Tibial nerve (tissue), 4 donors: ENCODE results near the gene CDH4. TPM values are rescaled to one million over a fixed set of nuclear protein-coding genes. Genes with fewer than 3 reads are reported as not detected.

Source experiments
- DNase-seq, 2 donors: peaks; one replicate each; pipeline ENCODE4 v3.0.0-alpha.2; 2019; ENCODE audit warnings: low spot score in 2 of 2
- H3K27ac ChIP-seq, 4 donors: fragments of 200-600 bp; sonication (generic) in 3 of 4; one replicate each; pipeline ENCODE4 v1.5.1; 2017 to 2019; ENCODE audit warnings: mild to moderate bottlenecking in 1 of 4
- H3K27me3 ChIP-seq, 2 donors: fragments of 200-600 bp; sonication (generic) in 1 of 2; one replicate each; pipeline versions ENCODE4 v1.5.1 to v1.6.0; 2017 to 2019
- H3K36me3 ChIP-seq, 3 donors: fragments of 200-600 bp; sonication (generic); one replicate each; pipeline ENCODE4 v1.5.1; 2018 to 2019
- H3K4me1 ChIP-seq, 4 donors: fragments of 200-600 bp; sonication (generic) in 3 of 4; one replicate each; pipeline ENCODE4 v1.5.1; 2017 to 2019
- H3K4me3 ChIP-seq, 4 donors: fragments of 200-600 bp; sonication (generic) in 3 of 4; one replicate each; pipeline ENCODE4 v1.5.1; 2017 to 2019; ENCODE audit warnings: mild to moderate bottlenecking in 1 of 4, moderate library complexity in 1 of 4
- H3K9me3 ChIP-seq, 4 donors: fragments of 200-600 bp; sonication (generic) in 3 of 4; one replicate each; pipeline ENCODE4 v1.5.1; 2017 to 2019
- CTCF ChIP-seq, 5 experiments: fragments of 200-600 bp in 3 of 5; fragments of 450-650 bp in 2 of 5; sonication (generic) in 3 of 5; IDR thresholded peaks; one replicate each; pipeline ENCODE4 v1.5.1; 2016 to 2019; ENCODE audit warnings: antibody characterized with exemption in 5 of 5, mild to moderate bottlenecking in 3 of 5, moderate library complexity in 2 of 5
- EP300 ChIP-seq, 2 donors: sonication (generic); formaldehyde crosslinking; IDR thresholded peaks; one replicate each; pipeline ENCODE4 v1.6.1; 2017; ENCODE audit warnings: antibody characterized with exemption in 2 of 2, mild to moderate bottlenecking in 1 of 2
- POLR2A ChIP-seq, 2 donors: fragments of 450-650 bp; IDR thresholded peaks; one replicate each; pipeline ENCODE4 v1.6.1; 2017; ENCODE audit warnings: antibody characterized with exemption in 2 of 2, mild to moderate bottlenecking in 2 of 2, moderate library complexity in 2 of 2
- WGBS, 2 donors: methylation state at CpG; one replicate each; pipeline ENCODE4 v1.1.5; 2018; 5-methylcytosine and 5-hydroxymethylcytosine counted together
- total RNA-seq, 4 donors: library from RNA; depleted of rRNA; stranded (reverse); fragments of >200 nt; gene quantifications; one replicate each; pipeline ENCODE4 v1.1.0, GENCODE V29; 2016

The CDH4 gene
- total RNA-seq, 4 donors from 2014 or later = 0.78 to 2.3 (median 1.0) TPM

DNA sequence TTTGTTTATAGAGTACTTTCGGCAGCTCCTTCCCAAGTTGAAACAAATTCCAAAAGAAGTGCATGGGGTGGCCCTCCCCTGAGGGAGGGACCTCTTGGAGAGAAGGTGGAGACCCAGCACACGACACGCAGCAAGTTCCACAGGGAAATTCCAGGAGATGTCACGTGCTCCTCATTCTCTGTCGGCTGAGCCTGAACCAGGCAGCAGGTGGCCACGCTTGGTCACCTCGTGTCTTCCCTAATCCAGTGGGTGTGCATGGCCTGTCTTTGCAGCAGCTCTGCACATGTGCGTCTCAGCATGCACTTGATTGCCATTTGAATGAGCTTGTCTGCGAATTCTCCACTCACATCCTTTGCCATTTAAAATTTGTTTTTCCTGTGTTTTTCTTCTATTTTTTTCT lies 357.4 kb downstream of the CDH4 start:
- no peaks in the 10 kb centered on the region for H3K27me3 ChIP-seq
- DNase-seq = no peak
- no peaks in the 10 kb centered on the region for H3K36me3 ChIP-seq
- no peak overlapping the region for H3K27ac ChIP-seq
- H3K4me1 ChIP-seq = no peaks in the 10 kb centered on the region
- no peak overlapping the region for H3K4me3 ChIP-seq
- TF ChIP-seq EP300 (IDR thresholded peaks at IDR 0.05) (no peak), CTCF (IDR thresholded peaks at IDR 0.05) (no peak), POLR2A (IDR thresholded peaks at IDR 0.05) (no peak)
- peaks cover 0 to 11% (median 0%) of the 10 kb centered on the region in 4 donors for H3K9me3 ChIP-seq
- WGBS, 2 donors = 73 to 77% methylated on average over 9 of the region's 9 CpGs

DNA sequence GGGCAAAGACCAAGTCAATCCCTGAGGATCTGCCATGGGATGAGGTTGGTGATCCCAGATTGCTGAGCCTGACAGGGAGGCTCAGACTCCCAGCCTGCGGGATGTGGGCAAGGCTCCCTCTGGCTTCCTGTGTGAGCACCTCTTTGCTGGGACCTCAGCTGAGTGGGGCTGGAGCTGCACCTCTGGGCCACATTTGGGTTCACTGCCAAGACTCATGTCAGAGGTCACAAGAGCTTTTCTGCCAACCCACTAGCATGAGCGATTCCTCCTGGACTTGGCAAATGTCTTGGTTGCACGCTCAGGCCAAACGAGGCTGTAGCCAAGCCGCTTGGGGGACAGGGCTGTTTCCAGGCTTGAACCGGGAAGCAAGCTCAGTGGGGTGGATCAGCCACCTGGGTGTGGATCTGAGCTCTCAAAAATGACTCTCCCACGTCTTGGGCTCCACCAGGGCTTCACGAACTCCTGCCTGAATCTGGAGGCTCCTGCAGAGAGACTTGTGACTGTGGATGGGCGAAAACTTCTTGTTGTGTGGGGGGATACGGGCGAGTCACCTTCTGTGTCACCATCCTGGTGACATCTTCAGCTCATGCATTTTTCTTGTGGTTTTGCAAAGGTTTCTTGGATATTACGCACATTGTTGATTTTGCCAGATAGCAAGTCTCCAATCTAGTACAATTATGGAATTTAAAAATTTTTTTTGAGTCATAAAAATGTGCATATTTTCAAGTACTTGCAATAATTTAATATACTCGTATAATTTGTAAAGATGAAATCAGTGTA lies 359.5 kb downstream of the CDH4 start:
- no peaks in the 10 kb centered on the region for H3K4me1 ChIP-seq
- DNase-seq = no peak
- no peak overlapping the region for H3K27ac ChIP-seq
- H3K36me3 ChIP-seq = no peaks in the 10 kb centered on the region
- TF ChIP-seq EP300 (IDR thresholded peaks at IDR 0.05) = no peak
- TF ChIP-seq POLR2A (IDR thresholded peaks at IDR 0.05) = no peak
- no peak for TF ChIP-seq CTCF (IDR thresholded peaks at IDR 0.05)
- no peak overlapping the region for H3K4me3 ChIP-seq
- 65 to 68% methylated on average over 13 of the region's 13 CpGs for WGBS, 2 donors
- H3K9me3 ChIP-seq = peaks cover 0 to 11% (median 0%) of the 10 kb centered on the region in 4 donors
- no peaks in the 10 kb centered on the region for H3K27me3 ChIP-seq

GRCh38 chr20:61613917-61614705 lies 362.1 kb downstream of the CDH4 start:
- 76 to 83% methylated on average over 13 of the region's 13 CpGs for WGBS, 2 donors

DNA sequence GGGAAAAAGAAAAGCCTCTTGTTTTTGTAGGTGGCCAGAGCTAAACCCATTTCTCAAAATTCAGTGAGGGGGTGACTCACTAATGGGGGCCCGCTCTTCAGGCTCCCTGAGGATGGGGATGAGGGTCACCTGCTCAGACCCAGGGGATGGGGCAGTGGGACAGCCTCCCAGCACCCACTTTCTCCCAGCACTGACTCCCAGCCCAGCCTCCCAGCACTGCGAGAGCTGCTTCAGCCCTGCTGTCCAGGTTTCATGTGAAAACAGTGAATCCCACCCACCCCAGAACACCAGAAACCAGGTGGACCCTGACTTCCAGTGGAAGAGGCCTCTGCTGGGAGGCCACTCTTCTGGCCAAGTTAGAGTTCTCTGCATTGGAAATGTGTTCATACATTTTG lies 362.6 kb downstream of the CDH4 start:
- H3K27ac ChIP-seq = no peak overlapping the region
- DNase-seq = no peak
- no peaks in the 10 kb centered on the region for H3K27me3 ChIP-seq
- no peaks in the 10 kb centered on the region for H3K36me3 ChIP-seq
- H3K4me1 ChIP-seq = no peaks in the 10 kb centered on the region
- no peak overlapping the region for H3K4me3 ChIP-seq
- no peak for TF ChIP-seq EP300 (IDR thresholded peaks at IDR 0.05)
- TF ChIP-seq CTCF (IDR thresholded peaks at IDR 0.05) = no peak
- no peak for TF ChIP-seq POLR2A (IDR thresholded peaks at IDR 0.05)
- H3K9me3 ChIP-seq = peaks cover 0 to 11% (median 0%) of the 10 kb centered on the region in 4 donors
- 82 to 90% methylated on average over 2 of the region's 2 CpGs for WGBS, 2 donors

More at GRCh38 chr20:61613917-61614705, 362.1 kb downstream of the CDH4 start:
- Histone ChIP-seq H3K4me3 (no peak overlapping the region), H3K9me3 (peaks cover 0 to 11% (median 0%) of the 10 kb centered on the region in 4 donors), H3K27me3 (no peaks in the 10 kb centered on the region), H3K4me1 (no peaks in the 10 kb centered on the region), H3K27ac (no peak overlapping the region), H3K36me3 (no peaks in the 10 kb centered on the region)
- DNase-seq = no peak
- TF ChIP-seq EP300 (IDR thresholded peaks at IDR 0.05) = no peak
- no peak for TF ChIP-seq CTCF (IDR thresholded peaks at IDR 0.05)
- TF ChIP-seq POLR2A (IDR thresholded peaks at IDR 0.05) = no peak

GRCh38 chr20:61615806-61616205 lies 363.7 kb downstream of the CDH4 start:
- no peak overlapping the region for H3K27ac ChIP-seq
- no peak overlapping the region for H3K4me3 ChIP-seq
- no peaks in the 10 kb centered on the region for H3K4me1 ChIP-seq
- H3K9me3 ChIP-seq = peaks cover 0 to 11% (median 0%) of the 10 kb centered on the region in 4 donors
- no peaks in the 10 kb centered on the region for H3K36me3 ChIP-seq
- DNase-seq = no peak
- no peaks in the 10 kb centered on the region for H3K27me3 ChIP-seq
- TF ChIP-seq POLR2A (IDR thresholded peaks at IDR 0.05) (no peak), EP300 (IDR thresholded peaks at IDR 0.05) (no peak), CTCF (IDR thresholded peaks at IDR 0.05) (no peak)
- 85 to 89% methylated on average over 13 to 15 of the region's 15 CpGs for WGBS, 2 donors
